GM19240 (cell line): ENCODE measurements around the gene SEMA5A.
"Not testable (repeated sequence)": the region's sequence is repeated elsewhere in the genome, so short reads cannot be mapped to it uniquely, and the experiment has no call there.

Experiments
- DNase-seq: peaks from one replicate; pipeline ENCODE4 v3.0.0; 2011; ENCODE audit warnings: low spot score; ENCODE audit not compliant: insufficient read length

Gene SEMA5A

GRCh38 chr5:9399783-9400182 lies 146.1 kb downstream of the SEMA5A start:
- DNase-seq: not testable (repeated sequence)

- no peak for DNase-seq
These were observed 146.8 kb downstream of the SEMA5A start for GRCh38 chr5:9399094-9399493.

GRCh38 chr5:9398227-9398626 lies 147.6 kb downstream of the SEMA5A start:
- DNase-seq: no peak

- no peak for DNase-seq
These were observed 149.5 kb downstream of the SEMA5A start for GRCh38 chr5:9396285-9396770.

GRCh38 chr5:9395706-9396105 lies 150.2 kb downstream of the SEMA5A start:
- DNase-seq: no peak

- DNase-seq: no peak
These were observed 151.7 kb downstream of the SEMA5A start for GRCh38 chr5:9394221-9394620.

- DNase-seq: no peak
These were observed 153.2 kb downstream of the SEMA5A start for GRCh38 chr5:9392625-9393024.

- DNase-seq: no peak
These were observed 154.8 kb downstream of the SEMA5A start for GRCh38 chr5:9391080-9391479.

- no peak for DNase-seq
These were observed 155.8 kb downstream of the SEMA5A start for GRCh38 chr5:9390113-9390512.

- DNase-seq: no peak
These were observed 156.8 kb downstream of the SEMA5A start for GRCh38 chr5:9388941-9389674.

GRCh38 chr5:9387879-9388278 lies 158.0 kb downstream of the SEMA5A start:
- no peak for DNase-seq

- DNase-seq: no peak
These were observed 158.9 kb downstream of the SEMA5A start for GRCh38 chr5:9386945-9387344.

GRCh38 chr5:9382522-9382921 lies 163.4 kb downstream of the SEMA5A start:
- DNase-seq: no peak

GRCh38 chr5:9381464-9381863 lies 164.4 kb downstream of the SEMA5A start:
- DNase-seq: peak; percentile 3

- no peak for DNase-seq
These were observed 165.8 kb downstream of the SEMA5A start for GRCh38 chr5:9380109-9380508.

- no peak for DNase-seq
These were observed 169.3 kb downstream of the SEMA5A start for GRCh38 chr5:9376363-9377117.

GRCh38 chr5:9375756-9376155 lies 170.1 kb downstream of the SEMA5A start:
- DNase-seq: no peak

GRCh38 chr5:9374025-9374424 lies 171.8 kb downstream of the SEMA5A start:
- DNase-seq: no peak

- DNase-seq: no peak
These were observed 172.3 kb downstream of the SEMA5A start for GRCh38 chr5:9373571-9373970.

- no peak for DNase-seq
These were observed 175.6 kb downstream of the SEMA5A start for GRCh38 chr5:9370256-9370655.

GRCh38 chr5:9365512-9365911 lies 180.4 kb downstream of the SEMA5A start:
- DNase-seq: no peak

GRCh38 chr5:9363449-9363848 lies 182.4 kb downstream of the SEMA5A start:
- DNase-seq: no peak

- no peak for DNase-seq
These were observed 182.8 kb downstream of the SEMA5A start for GRCh38 chr5:9363026-9363425.
